Mesothelial cell of epicardium (in vitro differentiated cells): ENCODE data around the gene HELZ2. TPM values are rescaled to one million over a fixed set of nuclear protein-coding genes. Genes with fewer than 3 reads are reported as not detected.

Source experiments
- DNase-seq, 2 experiments: peaks; one replicate each; pipeline ENCODE4 v3.0.0; 2021; ENCODE audit warnings: low spot score in 2 of 2; ENCODE audit not compliant: unreplicated experiment in 2 of 2
- H3K27ac Mint-ChIP-seq: 2 replicates; pipeline ENCODE4 v1.8.0; 2021; ENCODE audit warnings: mixed read lengths
- H3K27me3 Mint-ChIP-seq: 2 replicates; pipeline ENCODE4 v1.8.0; 2021; ENCODE audit warnings: low read depth, mixed read lengths
- H3K36me3 Mint-ChIP-seq: 2 replicates; pipeline ENCODE4 v1.8.0; 2021; ENCODE audit warnings: mixed read lengths
- H3K4me1 Mint-ChIP-seq: 2 replicates; pipeline ENCODE4 v1.8.0; 2021; ENCODE audit warnings: mixed read lengths
- H3K4me3 Mint-ChIP-seq: 2 replicates; pipeline ENCODE4 v1.8.0; 2021; ENCODE audit warnings: mild to moderate bottlenecking, moderate library complexity, mixed read lengths
- H3K9me3 Mint-ChIP-seq: 2 replicates; pipeline ENCODE4 v1.8.0; 2021; ENCODE audit warnings: mixed read lengths
- CTCF ChIP-seq: fragments of 200-600 bp; sonication (generic); IDR thresholded peaks from one replicate; pipeline ENCODE4 v1.5.0; 2021; ENCODE audit warnings: antibody characterized with exemption; ENCODE audit not compliant: unreplicated experiment
- total RNA-seq: library from RNA; stranded (reverse); gene quantifications from 3 replicates; pipeline ENCODE4 v1.2.1, GENCODE V29; 2021

HELZ2 gene
- total RNA-seq, 1 donor from 2014 or later: 44.4 TPM

DNA sequence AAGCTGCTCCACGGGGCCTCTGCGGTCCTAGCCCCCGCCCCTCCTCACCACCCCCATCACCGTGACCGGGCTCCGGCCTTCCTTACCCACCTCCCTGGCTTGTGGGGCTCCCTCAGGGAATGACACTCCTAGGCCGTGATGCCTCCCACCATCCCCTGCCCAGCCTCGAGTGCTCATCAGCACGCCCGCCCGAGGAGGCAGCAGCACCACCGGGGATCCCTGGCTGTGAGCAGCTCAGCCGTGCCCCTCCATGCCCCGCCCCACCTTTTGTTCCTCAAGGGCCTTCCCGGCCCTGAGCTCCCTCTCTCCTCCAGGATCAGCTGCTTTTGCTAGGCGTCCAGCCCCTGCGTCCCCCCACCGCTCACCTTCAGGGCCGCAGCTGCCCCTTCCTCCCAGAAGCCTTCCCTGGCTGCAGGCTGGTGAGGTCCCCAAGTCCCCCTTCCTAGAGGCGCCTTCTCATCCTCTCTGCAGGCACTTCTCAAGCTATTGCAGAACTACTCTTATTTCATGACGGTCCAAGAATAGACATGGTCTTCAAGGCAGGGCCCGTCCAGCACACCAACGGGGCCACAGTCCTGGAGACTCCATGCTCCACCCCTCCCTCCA, 17.1 kb downstream of the HELZ2 start:
- no peak for DNase-seq

GRCh38 chr20:63555661-63556381, 18.2 kb downstream of the HELZ2 start:
- H3K4me1 Mint-ChIP-seq: no peaks in the 10 kb centered on the region
- no peak overlapping the region for H3K27ac Mint-ChIP-seq
- H3K9me3 Mint-ChIP-seq: no peaks in the 10 kb centered on the region
- H3K36me3 Mint-ChIP-seq: peaks cover 6% of the 10 kb centered on the region
- no peak overlapping the region for H3K4me3 Mint-ChIP-seq
- DNase-seq: no peak
- H3K27me3 Mint-ChIP-seq: no peaks in the 10 kb centered on the region
- TF ChIP-seq CTCF: no peak

More for the DNA sequence above, 17.1 kb downstream of the HELZ2 start:
- H3K4me1 Mint-ChIP-seq: no peaks in the 10 kb centered on the region
- H3K27ac Mint-ChIP-seq: peak overlapping the region; percentile 50
- H3K9me3 Mint-ChIP-seq: no peaks in the 10 kb centered on the region
- peaks cover 6% of the 10 kb centered on the region for H3K36me3 Mint-ChIP-seq
- no peak overlapping the region for H3K4me3 Mint-ChIP-seq
- no peak for TF ChIP-seq CTCF
- no peaks in the 10 kb centered on the region for H3K27me3 Mint-ChIP-seq

- Mint-ChIP-seq H3K36me3 (peaks cover 2% of the 10 kb centered on the region), H3K9me3 (no peaks in the 10 kb centered on the region), H3K4me3 (peak overlapping the region; percentile 64), H3K27ac (no peak overlapping the region), H3K27me3 (no peaks in the 10 kb centered on the region), H3K4me1 (no peaks in the 10 kb centered on the region)
- DNase-seq: no peak
- TF ChIP-seq CTCF: no peak
Observed at GRCh38 chr20:63554361-63555278, 19.4 kb downstream of the HELZ2 start.

DNA sequence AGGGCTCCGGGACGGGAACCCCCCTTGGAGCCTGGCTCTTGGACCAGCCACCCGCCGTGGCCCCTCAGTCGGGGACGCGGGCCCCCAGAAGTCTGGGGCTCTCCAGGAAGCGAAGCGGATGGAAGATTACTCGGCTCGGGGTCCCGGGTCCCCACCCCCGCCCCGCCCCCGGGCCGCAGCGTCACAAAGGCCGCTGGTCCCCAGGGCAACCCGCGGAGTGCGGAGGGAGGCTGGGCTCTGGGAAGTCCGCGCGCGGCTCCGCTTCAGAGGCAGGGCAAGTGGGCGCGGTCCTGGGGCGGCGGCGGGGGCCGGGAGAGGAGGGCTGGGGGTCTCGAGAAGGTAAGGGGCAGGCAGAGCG, 20.1 kb downstream of the HELZ2 start, which contains the start of gene FNDC11:
Gene FNDC11, plus strand, starts transcription at position 227 of the 358 bp plus-strand sequence. CDS start 1,505 bp downstream, outside the sequence.
- no peak within 1 kb of the TSS for H3K27ac Mint-ChIP-seq
- H3K36me3 Mint-ChIP-seq: no peaks in the 10 kb centered on the region
- peak within 1 kb of the TSS; percentile 64 for H3K4me3 Mint-ChIP-seq
- no peak for DNase-seq
- H3K9me3 Mint-ChIP-seq: no peaks in the 10 kb centered on the region
- H3K4me1 Mint-ChIP-seq: no peaks in the 10 kb centered on the region
- peaks cover 4% of the 10 kb centered on the region for H3K27me3 Mint-ChIP-seq
- TF ChIP-seq CTCF: no peak

- peak; percentile 79 to 85 for DNase-seq
- Mint-ChIP-seq H3K9me3 (no peaks in the 10 kb centered on the region), H3K4me1 (no peaks in the 10 kb centered on the region), H3K4me3 (peak overlapping the region; percentile 64), H3K27me3 (peaks cover 4% of the 10 kb centered on the region), H3K27ac (no peak overlapping the region), H3K36me3 (no peaks in the 10 kb centered on the region)
- TF ChIP-seq CTCF: no peak
Observed at GRCh38 chr20:63553251-63553932, 20.6 kb downstream of the HELZ2 start.
